K562 (cell line): ENCODE data around the gene RPL3. TPM values are rescaled to one million over a fixed set of nuclear protein-coding genes. Genes with fewer than 3 reads are reported as not detected.
A peak's percentile ranks its signal among the peaks of the same experiment; 100 is the strongest.

Experiments
- BACH1 ChIP-seq: fragments of 200-800 bp; sonication (Bioruptor generic); IDR thresholded peaks from 2 replicates; pipeline ENCODE4 v1.6.1; 2016; ENCODE audit warnings: missing genetic modification characterization, missing compliant biosample characterization
- BCL6 ChIP-seq: fragments of 250-450 bp; sonication (Bioruptor Pico); IDR thresholded peaks from 2 replicates; pipeline ENCODE4 v1.4.0; 2020
- C11orf30 ChIP-seq: fragments of 450-650 bp; IDR thresholded peaks from 2 replicates; pipeline ENCODE4 v1.6.1; 2016; ENCODE audit warnings: low read depth, mild to moderate bottlenecking
- CCNT2 ChIP-seq: IDR thresholded peaks from 2 replicates; pipeline ENCODE4 v1.6.1; 2011; ENCODE audit warnings: borderline replicate concordance, low read depth, mild to moderate bottlenecking, moderate library complexity, mixed read lengths, low read length; ENCODE audit not compliant: insufficient read length; ENCODE audit errors: extremely low read depth
- EP300 ChIP-seq: IDR thresholded peaks from 2 replicates; pipeline ENCODE4 v1.6.1; 2012; ENCODE audit warnings: low read length, improper control_type of control experiment
- ETV5 ChIP-seq: sonication (generic); formaldehyde crosslinking; IDR thresholded peaks from 2 replicates; pipeline ENCODE4 v1.4.0; 2020; ENCODE audit warnings: low read depth, mild to moderate bottlenecking, missing genetic modification reagents
- FOSL1 ChIP-seq: fragments of 200-800 bp; sonication (Bioruptor generic); conservative IDR thresholded peaks from 2 replicates; pipeline ENCODE4 v1.6.1; 2016; ENCODE audit warnings: missing genetic modification characterization, missing compliant biosample characterization
- FOXJ2 ChIP-seq: fragments of 200-800 bp; sonication (Bioruptor generic); IDR thresholded peaks from 2 replicates; pipeline ENCODE4 v1.6.1; 2016; ENCODE audit warnings: missing genetic modification characterization, missing compliant biosample characterization
- FOXK2 ChIP-seq, 2 experiments: fragments of 450-650 bp; IDR thresholded peaks in 1 of 2; conservative IDR thresholded peaks in 1 of 2; 2 replicates each; pipeline ENCODE4 v1.6.1; 2016; ENCODE audit warnings: low read depth in 2 of 2, mild to moderate bottlenecking in 1 of 2
- HMGN3 ChIP-seq: IDR thresholded peaks from 2 replicates; pipeline ENCODE4 v1.6.1; 2011; ENCODE audit warnings: borderline replicate concordance, low read depth, mild to moderate bottlenecking, mixed read lengths, low read length; ENCODE audit not compliant: insufficient read length; ENCODE audit errors: extremely low read depth
- HNRNPL ChIP-seq: fragments of 200-400 bp; formaldehyde crosslinking; IDR thresholded peaks from 2 replicates; pipeline ENCODE4 v1.6.1; 2017; ENCODE audit warnings: low read depth, mild to moderate bottlenecking, low read length
- ILF3 ChIP-seq: fragments of 450-650 bp; IDR thresholded peaks from 2 replicates; pipeline ENCODE4 v1.6.1; 2018; ENCODE audit warnings: antibody characterized with exemption, mild to moderate bottlenecking, moderate library complexity, borderline replicate concordance
- MAFG ChIP-seq: fragments of 450-650 bp; conservative IDR thresholded peaks from 2 replicates; pipeline ENCODE4 v1.6.1; 2016; ENCODE audit warnings: missing genetic modification characterization, missing compliant biosample characterization
- MCM7 ChIP-seq, 2 experiments: fragments of 450-650 bp; IDR thresholded peaks; 2 replicates each; pipeline ENCODE4 v1.6.1; 2016 to 2018
- NCOA1 ChIP-seq: fragments of 450-650 bp; IDR thresholded peaks from 2 replicates; pipeline ENCODE4 v1.6.1; 2016; ENCODE audit warnings: low read depth
- NFIC ChIP-seq: fragments of 450-650 bp; IDR thresholded peaks from 2 replicates; pipeline ENCODE4 v1.6.1; 2017; ENCODE audit warnings: mild to moderate bottlenecking, inconsistent platforms
- RB1 ChIP-seq: fragments of 450-650 bp; IDR thresholded peaks from 2 replicates; pipeline ENCODE4 v1.6.1; 2017; ENCODE audit warnings: low read depth, mild to moderate bottlenecking
- RBM39 ChIP-seq: fragments of 200-400 bp; formaldehyde crosslinking; optimal IDR thresholded peaks from 2 replicates; pipeline ENCODE3; 2018; ENCODE audit warnings: low read depth, low read length
- SETDB1 ChIP-seq: IDR thresholded peaks from one replicate; pipeline ENCODE4 v1.6.1; 2012; ENCODE audit warnings: low read length, control low read depth, inconsistent platforms
- SMARCE1 ChIP-seq: fragments of 450-650 bp; IDR thresholded peaks from 2 replicates; pipeline ENCODE4 v1.7.1; 2016; ENCODE audit warnings: mild to moderate bottlenecking
- TAL1 ChIP-seq: fragments of 450-650 bp; IDR thresholded peaks from 2 replicates; pipeline ENCODE4 v1.6.1; 2016; ENCODE audit warnings: mild to moderate bottlenecking
- TGIF2 ChIP-seq: sonication (generic); formaldehyde crosslinking; IDR thresholded peaks from 2 replicates; pipeline ENCODE4 v1.8.1; 2022; ENCODE audit warnings: mild to moderate bottlenecking, missing genetic modification reagents, moderate library complexity
- TRIM24 ChIP-seq, 2 experiments: fragments of 450-650 bp; IDR thresholded peaks; 2 replicates each; pipeline ENCODE4 v1.6.1; 2016
- TSC22D4 ChIP-seq: fragments of 450-650 bp; IDR thresholded peaks from 2 replicates; pipeline ENCODE4 v1.6.1; 2016; ENCODE audit warnings: missing genetic modification characterization, missing biosample characterization, control low read depth
- ZKSCAN1 ChIP-seq: fragments of 150-350 bp; IDR thresholded peaks from 2 replicates; pipeline ENCODE4 v1.6.1; 2016; ENCODE audit warnings: low read depth, low read length
- ZNF324 ChIP-seq: fragments of 250-450 bp; sonication (Bioruptor Pico); IDR thresholded peaks from 2 replicates; pipeline ENCODE4 v1.4.0; 2020; ENCODE audit warnings: mild to moderate bottlenecking
- ZNF668 ChIP-seq: fragments of 250-450 bp; sonication (Bioruptor Pico); IDR thresholded peaks from 2 replicates; pipeline ENCODE4 v1.8.0; 2022; ENCODE audit warnings: mild to moderate bottlenecking, inconsistent platforms
- ZNF695 ChIP-seq: fragments of 450-650 bp; formaldehyde crosslinking; IDR thresholded peaks from 2 replicates; pipeline ENCODE4 v1.4.0; 2020; ENCODE audit warnings: mild to moderate bottlenecking, moderate library complexity
- ZNF717 ChIP-seq: fragments of 250-450 bp; sonication (Bioruptor Pico); IDR thresholded peaks from 2 replicates; pipeline ENCODE4 v1.5.0; 2021
- ZSCAN32 ChIP-seq: fragments of 450-650 bp; formaldehyde crosslinking; IDR thresholded peaks from 2 replicates; pipeline ENCODE4 v1.4.0; 2020; ENCODE audit warnings: mild to moderate bottlenecking, moderate library complexity
- polyA plus RNA-seq, 8 experiments: library from polyadenylated mRNA; depleted of rRNA in 4 of 8; stranded (reverse) in 5 of 8; unstranded in 3 of 8; fragments of >200 nt; fragmentation: Nextera tagmentation in 2 of 8; fragmentation: Illumina TruSeq in 1 of 8; extraction: Ambion mirVana in 2 of 8; extraction: Trizol in 1 of 8; gene quantifications; 2 replicates each; pipeline versions ENCODE4 v1.2.1 to v1.2.3, GENCODE V29; 2011 to 2014; ENCODE audit warnings: inconsistent platforms in 1 of 8, missing spikeins in 1 of 8
- total RNA-seq, 7 experiments: library from RNA; depleted of rRNA in 6 of 7; stranded (reverse); fragments of >200 nt in 6 of 7; fragmentation: Illumina TruSeq in 2 of 7; extraction: Trizol in 2 of 7; gene quantifications; 2 replicates each; pipeline versions ENCODE4 v1.2.1 to v1.2.3, GENCODE V29; 2011 to 2021; ENCODE audit warnings: low replicate concordance in 1 of 7
- TF ChIP-seq, protein P1 (sequence below), 2 experiments: fragments of 450-650 bp; conservative IDR thresholded peaks; 2 replicates each; pipeline ENCODE4 v1.6.1; 2017; ENCODE audit warnings: mild to moderate bottlenecking in 2 of 2, moderate library complexity in 2 of 2

Gene RPL3
- total and polyA plus RNA-seq, 9 of the 15 experiments (the other 6 are each of a cell fraction or from before 2014, with no cell fraction given), result 1,624 to 4,066 (median 2,565) TPM

DNA sequence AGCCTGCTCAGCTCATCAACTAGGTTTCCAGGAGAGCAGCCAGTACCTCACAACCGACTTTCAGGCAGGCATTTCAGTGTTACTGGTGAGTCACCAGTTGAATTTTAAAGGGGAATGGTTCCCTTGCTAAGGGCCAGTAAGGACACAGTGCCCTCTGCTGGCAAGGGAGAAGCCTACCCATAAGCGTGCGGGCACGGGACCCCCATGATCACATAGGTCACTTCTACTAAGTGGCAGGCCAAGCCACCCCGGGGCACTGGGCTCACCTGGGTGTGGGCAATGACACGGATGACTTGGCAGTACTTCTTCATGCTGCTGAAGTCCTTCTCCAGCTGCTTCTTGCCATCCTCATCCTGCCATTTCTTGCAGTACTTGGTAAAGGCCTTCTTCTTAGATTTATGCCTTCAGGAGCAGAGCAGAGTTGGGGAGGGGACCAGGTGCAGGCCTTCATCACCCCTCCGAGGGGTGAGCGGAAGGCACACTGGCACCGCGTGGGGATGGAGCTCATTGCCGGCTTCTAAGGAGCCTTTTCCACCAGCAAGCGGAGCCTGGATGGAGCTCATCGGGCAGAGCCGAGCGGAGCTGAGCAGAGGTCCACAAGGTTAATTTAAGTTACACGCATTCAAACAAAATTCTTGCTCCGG lies 2.9 kb downstream of the RPL3 start (continued):
- TF ChIP-seq RBM39, result no peak
- peak; percentile 37; the same call in 1 of the 2 replicates for TF ChIP-seq HNRNPL
- no peak for TF ChIP-seq HMGN3
- no peak for TF ChIP-seq EP300
- peak; percentile 84 for TF ChIP-seq FOSL1 (tag)
- no peak for TF ChIP-seq FOXK2 (conservative IDR thresholded peaks at IDR 0.05 in 1 of 2, IDR thresholded peaks at IDR 0.05 in 1 of 2; ENCODE audit: low read depth in 2 of 2)
- TF ChIP-seq ZNF324 (CRISPR knock-in tag), result no peak
- no peak for TF ChIP-seq TGIF2 (CRISPR knock-in tag)
- no peak for TF ChIP-seq TSC22D4 (tag)
- TF ChIP-seq SETDB1, result no peak
- no peak for TF ChIP-seq ETV5
- no peak for TF ChIP-seq MCM7 (IDR thresholded peaks at IDR 0.05)
- TF ChIP-seq ZNF717 (CRISPR knock-in tag), result no peak
- TF ChIP-seq ZKSCAN1, result no peak
- TF ChIP-seq, protein P1, sequence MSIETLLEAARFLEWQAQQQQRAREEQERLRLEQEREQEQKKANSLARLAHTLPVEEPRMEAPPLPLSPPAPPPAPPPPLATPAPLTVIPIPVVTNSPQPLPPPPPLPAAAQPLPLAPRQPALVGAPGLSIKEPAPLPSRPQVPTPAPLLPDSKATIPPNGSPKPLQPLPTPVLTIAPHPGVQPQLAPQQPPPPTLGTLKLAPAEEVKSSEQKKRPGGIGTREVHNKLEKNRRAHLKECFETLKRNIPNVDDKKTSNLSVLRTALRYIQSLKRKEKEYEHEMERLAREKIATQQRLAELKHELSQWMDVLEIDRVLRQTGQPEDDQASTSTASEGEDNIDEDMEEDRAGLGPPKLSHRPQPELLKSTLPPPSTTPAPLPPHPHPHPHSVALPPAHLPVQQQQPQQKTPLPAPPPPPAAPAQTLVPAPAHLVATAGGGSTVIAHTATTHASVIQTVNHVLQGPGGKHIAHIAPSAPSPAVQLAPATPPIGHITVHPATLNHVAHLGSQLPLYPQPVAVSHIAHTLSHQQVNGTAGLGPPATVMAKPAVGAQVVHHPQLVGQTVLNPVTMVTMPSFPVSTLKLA (conservative IDR thresholded peaks at IDR 0.05), result 0 out of 4 replicates have a peak, but pooled peaks of 1 of the 2 experiments have one; percentile 23
- TF ChIP-seq SMARCE1, result peak; percentile 55; the same call in 1 of the 2 replicates
- no peak for TF ChIP-seq FOXJ2 (tag)
- no peak for TF ChIP-seq CCNT2
- TF ChIP-seq RB1, result 0 out of 2 replicates have a peak, but pooled peaks have one; percentile 43
- TF ChIP-seq ZNF668 (CRISPR knock-in tag), result no peak
- TF ChIP-seq C11orf30, result no peak
- TF ChIP-seq BACH1 (tag), result no peak
- TF ChIP-seq ILF3, result no peak
- TF ChIP-seq TAL1, result no peak
- TF ChIP-seq NFIC, result no peak
- TF ChIP-seq ZNF695 (CRISPR knock-in tag), result no peak
- TF ChIP-seq BCL6 (CRISPR knock-in tag), result no peak
- no peak for TF ChIP-seq ZSCAN32 (CRISPR knock-in tag)
- no peak for TF ChIP-seq TRIM24 (IDR thresholded peaks at IDR 0.05)
- TF ChIP-seq NCOA1, result no peak
- no peak for TF ChIP-seq MAFG (tag)
